Body of pancreas (tissue), 4 donors: ENCODE data around the gene SLC22A3. TPM values are rescaled to one million over a fixed set of nuclear protein-coding genes. Genes with fewer than 3 reads are reported as not detected.

Experiments
- ATAC-seq: fragments of 150-250 bp; one replicate; pipeline ENCODE4 v1.9.1; 2016
- DNase-seq, 4 donors: peaks; one replicate each; pipeline ENCODE4 v3.0.0-alpha.2; 2019
- H3K27ac ChIP-seq, 4 donors: fragments of 200-600 bp; sonication (generic); 1 replicate in 3 of 4; 2 replicates in 1 of 4; pipeline versions ENCODE4 v1.5.1 to v1.6.1; 2016 to 2019; ENCODE audit warnings: mild to moderate bottlenecking in 1 of 4, mixed read lengths in 1 of 4, moderate library complexity in 1 of 4
- H3K27me3 ChIP-seq, 2 donors: fragments of 200-600 bp; sonication (generic); one replicate each; pipeline ENCODE4 v1.6.0; 2016; ENCODE audit warnings: mild to moderate bottlenecking in 1 of 2
- H3K36me3 ChIP-seq, 2 donors: fragments of 200-600 bp; sonication (generic); replicated peaks in 1 of 2; 2 replicates each; pipeline ENCODE4 v1.5.1; 2016; ENCODE audit warnings: low read depth in 2 of 2; ENCODE audit not compliant: insufficient read depth in 1 of 2
- H3K4me1 ChIP-seq: fragments of 200-600 bp; sonication (generic); one replicate; pipeline ENCODE4 v1.6.0; 2016
- H3K4me3 ChIP-seq, 2 donors: fragments of 200-600 bp; sonication (generic); 1 replicate in 1 of 2; 2 replicates in 1 of 2; pipeline ENCODE4 v1.5.1; 2016 to 2019
- H3K9me3 ChIP-seq, 3 donors: fragments of 200-600 bp; sonication (generic); 1 replicate in 2 of 3; 2 replicates in 1 of 3; pipeline ENCODE4 v1.5.1; 2016
- POLR2A ChIP-seq, 3 donors: fragments of 450-650 bp; IDR thresholded peaks; one replicate each; pipeline ENCODE4 v1.6.1; 2016; ENCODE audit warnings: antibody characterized with exemption in 3 of 3, mild to moderate bottlenecking in 2 of 3
- WGBS, 2 donors: methylation state at CpG; one replicate each; pipeline ENCODE4 v1.1.5; 2017; 5-methylcytosine and 5-hydroxymethylcytosine counted together
- intact Hi-C: fragments of 100-400 bp; cut with DNase I; formaldehyde crosslinking; loops from one replicate; pipeline ENCODE4 v1.15.1; 2023
- total RNA-seq, 2 donors: library from RNA; depleted of rRNA; stranded (reverse); fragments of >200 nt; gene quantifications; one replicate each; pipeline ENCODE4 v1.1.0, GENCODE V29; 2016
- TF ChIP-seq, protein P1 (sequence below), 7 experiments: fragments of 450-650 bp in 4 of 7; fragments of 200-600 bp in 3 of 7; sonication (generic) in 3 of 7; IDR thresholded peaks; one replicate each; pipeline ENCODE4 v1.5.1; 2016 to 2019; ENCODE audit warnings: antibody characterized with exemption in 7 of 7

SLC22A3 gene
- total RNA-seq, 2 donors from 2014 or later, result 4.9 TPM; not detected in 1

DNA sequence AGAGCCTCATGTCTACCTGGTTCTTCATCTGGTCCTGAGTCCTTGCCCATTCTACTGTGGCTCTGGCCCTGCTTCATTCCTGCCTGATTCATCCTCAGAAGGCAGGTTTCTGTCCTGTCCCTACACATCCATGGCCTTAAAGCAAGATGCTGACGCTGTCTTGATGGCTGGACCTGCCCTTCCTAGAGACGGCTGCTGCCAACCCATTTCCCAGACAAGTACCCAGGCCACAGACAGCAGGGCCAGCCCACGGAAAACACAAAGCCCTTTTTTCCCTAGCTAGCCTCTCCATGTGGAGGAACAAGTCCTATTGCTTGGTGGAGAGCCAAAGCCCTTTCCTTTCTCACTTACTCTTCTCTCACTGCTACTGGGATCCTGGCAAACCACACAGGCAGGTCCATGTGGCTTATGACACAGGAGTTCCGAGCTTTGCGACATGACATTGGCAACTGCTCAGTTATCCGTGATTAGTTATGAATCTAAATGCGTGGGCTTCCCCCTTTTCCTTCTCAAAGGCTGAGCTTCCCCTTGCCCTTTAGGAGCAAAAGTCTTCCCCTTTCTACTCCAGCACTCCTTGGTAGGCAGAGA is 72.9 kb downstream of the SLC22A3 start:
- Histone ChIP-seq H3K9me3 (no peaks in the 10 kb centered on the region), H3K4me1 (no peaks in the 10 kb centered on the region), H3K27me3 (no peaks in the 10 kb centered on the region), H3K36me3 (no peaks in the 10 kb centered on the region), H3K27ac (no peak overlapping the region), H3K4me3 (no peak overlapping the region)
- ATAC-seq (no peak), DNase-seq (no peak)
- WGBS, 2 donors, result 82 to 90% methylated on average over 7 of the region's 7 CpGs
- intact Hi-C loops, result no loop called here
- TF ChIP-seq POLR2A (IDR thresholded peaks at IDR 0.05), result no peak
- TF ChIP-seq, protein P1, sequence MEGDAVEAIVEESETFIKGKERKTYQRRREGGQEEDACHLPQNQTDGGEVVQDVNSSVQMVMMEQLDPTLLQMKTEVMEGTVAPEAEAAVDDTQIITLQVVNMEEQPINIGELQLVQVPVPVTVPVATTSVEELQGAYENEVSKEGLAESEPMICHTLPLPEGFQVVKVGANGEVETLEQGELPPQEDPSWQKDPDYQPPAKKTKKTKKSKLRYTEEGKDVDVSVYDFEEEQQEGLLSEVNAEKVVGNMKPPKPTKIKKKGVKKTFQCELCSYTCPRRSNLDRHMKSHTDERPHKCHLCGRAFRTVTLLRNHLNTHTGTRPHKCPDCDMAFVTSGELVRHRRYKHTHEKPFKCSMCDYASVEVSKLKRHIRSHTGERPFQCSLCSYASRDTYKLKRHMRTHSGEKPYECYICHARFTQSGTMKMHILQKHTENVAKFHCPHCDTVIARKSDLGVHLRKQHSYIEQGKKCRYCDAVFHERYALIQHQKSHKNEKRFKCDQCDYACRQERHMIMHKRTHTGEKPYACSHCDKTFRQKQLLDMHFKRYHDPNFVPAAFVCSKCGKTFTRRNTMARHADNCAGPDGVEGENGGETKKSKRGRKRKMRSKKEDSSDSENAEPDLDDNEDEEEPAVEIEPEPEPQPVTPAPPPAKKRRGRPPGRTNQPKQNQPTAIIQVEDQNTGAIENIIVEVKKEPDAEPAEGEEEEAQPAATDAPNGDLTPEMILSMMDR (IDR thresholded peaks at IDR 0.05), result no peak

GRCh38 chr6:160421854-160422253 is 73.7 kb downstream of the SLC22A3 start:
- Histone ChIP-seq H3K27ac (no peak overlapping the region), H3K27me3 (no peaks in the 10 kb centered on the region), H3K4me3 (no peak overlapping the region), H3K36me3 (no peaks in the 10 kb centered on the region), H3K9me3 (no peaks in the 10 kb centered on the region), H3K4me1 (peaks cover 2% of the 10 kb centered on the region)
- TF ChIP-seq, protein P1 (IDR thresholded peaks at IDR 0.05), result no peak
- TF ChIP-seq POLR2A (IDR thresholded peaks at IDR 0.05), result no peak
- DNase-seq, result peak in 3 of 4 donors; percentile 26 to 40 (median 34)
- intact Hi-C loops, result no loop called here
- no peak for ATAC-seq
- WGBS, 2 donors, result 75 to 90% methylated on average over 5 of the region's 5 CpGs

DNA sequence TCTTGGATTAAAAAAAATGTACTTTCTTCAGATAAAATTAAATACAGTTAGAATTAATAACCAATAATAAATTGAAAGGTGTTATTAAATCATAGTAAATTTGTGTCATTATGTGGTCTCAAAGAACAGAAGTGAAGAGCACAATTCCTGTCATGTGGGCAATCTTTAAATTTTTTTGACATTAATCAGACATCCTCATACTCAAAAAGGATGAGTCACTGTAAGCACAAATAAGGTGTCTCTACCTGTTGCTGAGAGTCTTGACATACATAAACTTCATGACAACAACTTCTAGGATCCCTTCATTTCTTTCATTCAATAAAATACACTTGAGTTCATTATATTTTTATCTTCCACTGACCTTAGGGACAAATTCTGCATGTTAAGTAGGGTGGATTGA is 76.1 kb downstream of the SLC22A3 start:
- Histone ChIP-seq H3K4me1 (peaks cover 17% of the 10 kb centered on the region), H3K9me3 (no peaks in the 10 kb centered on the region), H3K4me3 (no peak overlapping the region), H3K36me3 (no peaks in the 10 kb centered on the region), H3K27ac (no peak overlapping the region), H3K27me3 (no peaks in the 10 kb centered on the region)
- DNase-seq, result no peak
- intact Hi-C loops, result no loop called here
- TF ChIP-seq POLR2A (IDR thresholded peaks at IDR 0.05), result no peak
- TF ChIP-seq, protein P1 (IDR thresholded peaks at IDR 0.05), result no peak
- ATAC-seq, result no peak

GRCh38 chr6:160426136-160426535 is 78.0 kb downstream of the SLC22A3 start:
- peaks cover 18% of the 10 kb centered on the region for H3K4me1 ChIP-seq
- ATAC-seq, result no peak
- TF ChIP-seq, protein P1 (IDR thresholded peaks at IDR 0.05), result no peak

More at GRCh38 chr6:160426136-160426535, 78.0 kb downstream of the SLC22A3 start:
- H3K27me3 ChIP-seq, result no peaks in the 10 kb centered on the region
- no peak overlapping the region for H3K4me3 ChIP-seq
- intact Hi-C loops, result no loop called here
- no peaks in the 10 kb centered on the region for H3K9me3 ChIP-seq
- no peak for DNase-seq
- no peak overlapping the region for H3K27ac ChIP-seq
- H3K36me3 ChIP-seq, result no peaks in the 10 kb centered on the region
- WGBS, 2 donors, result 73 to 86% methylated on average over 3 of the region's 3 CpGs
